K562 (cell line): ENCODE measurements around the gene SFR1. TPM values are rescaled to one million over a fixed set of nuclear protein-coding genes. Genes with fewer than 3 reads are reported as not detected.

ENCODE experiments used
- ADNP ChIP-seq: fragments of 200-800 bp; sonication (Bioruptor generic); IDR thresholded peaks from 2 replicates; pipeline ENCODE4 v1.6.1; 2016; ENCODE audit warnings: missing genetic modification characterization, missing compliant biosample characterization
- AFF1 ChIP-seq, 2 experiments: fragments of 450-650 bp; IDR thresholded peaks; 2 replicates each; pipeline ENCODE4 v1.6.1; 2018; ENCODE audit warnings: mild to moderate bottlenecking in 2 of 2, low read depth in 1 of 2; ENCODE audit not compliant: partially characterized antibody in 2 of 2
- CBFA2T2 ChIP-seq: fragments of 450-650 bp; conservative IDR thresholded peaks from 2 replicates; pipeline ENCODE4 v1.6.1; 2017; ENCODE audit warnings: mild to moderate bottlenecking
- EHMT2 ChIP-seq: fragments of 450-650 bp; IDR thresholded peaks from 2 replicates; pipeline ENCODE4 v1.6.1; 2018; ENCODE audit warnings: antibody characterized with exemption
- HNRNPH1 ChIP-seq: fragments of 200-400 bp; formaldehyde crosslinking; optimal IDR thresholded peaks from 2 replicates; pipeline ENCODE3; 2017; ENCODE audit warnings: low read depth, mild to moderate bottlenecking, low read length, moderate library complexity
- PATZ1 ChIP-seq: fragments of 250-450 bp; sonication (Bioruptor Pico); IDR thresholded peaks from 2 replicates; pipeline ENCODE4 v1.5.0; 2020; ENCODE audit warnings: mild to moderate bottlenecking, borderline replicate concordance
- RBM34 ChIP-seq: fragments of 200-400 bp; formaldehyde crosslinking; IDR thresholded peaks from 2 replicates; pipeline ENCODE4 v1.6.1; 2018; ENCODE audit warnings: low read length, borderline replicate concordance; ENCODE audit not compliant: insufficient read depth
- SP2 ChIP-seq: IDR thresholded peaks from 2 replicates; pipeline ENCODE4 v1.6.1; 2011; ENCODE audit warnings: mild to moderate bottlenecking, low read depth, low read length, moderate library complexity; ENCODE audit not compliant: poor library complexity, severe bottlenecking; ENCODE audit errors: extremely low read depth
- STAT6 ChIP-seq: sonication (generic); formaldehyde crosslinking; IDR thresholded peaks from 2 replicates; pipeline ENCODE4 v1.8.1; 2023; ENCODE audit warnings: mild to moderate bottlenecking, missing genetic modification reagents
- VEZF1 ChIP-seq: fragments of 200-800 bp; sonication (Bioruptor generic); IDR thresholded peaks from 2 replicates; pipeline ENCODE4 v1.6.1; 2017; ENCODE audit warnings: missing genetic modification characterization, missing compliant biosample characterization
- ZNF518B ChIP-seq: fragments of 250-450 bp; sonication (Bioruptor Pico); IDR thresholded peaks from 2 replicates; pipeline ENCODE4 v1.5.0; 2021; ENCODE audit warnings: mild to moderate bottlenecking, moderate library complexity
- polyA plus RNA-seq, 8 experiments: library from polyadenylated mRNA; depleted of rRNA in 4 of 8; stranded (reverse) in 5 of 8; unstranded in 3 of 8; fragments of >200 nt; fragmentation: Nextera tagmentation in 2 of 8; fragmentation: Illumina TruSeq in 1 of 8; extraction: Ambion mirVana in 2 of 8; extraction: Trizol in 1 of 8; gene quantifications; 2 replicates each; pipeline versions ENCODE4 v1.2.1 to v1.2.3, GENCODE V29; 2011 to 2014; ENCODE audit warnings: inconsistent platforms in 1 of 8, missing spikeins in 1 of 8
- total RNA-seq, 7 experiments: library from RNA; depleted of rRNA in 6 of 7; stranded (reverse); fragments of >200 nt in 6 of 7; fragmentation: Illumina TruSeq in 2 of 7; extraction: Trizol in 2 of 7; gene quantifications; 2 replicates each; pipeline versions ENCODE4 v1.2.1 to v1.2.3, GENCODE V29; 2011 to 2021; ENCODE audit warnings: low replicate concordance in 1 of 7

Gene SFR1
- total and polyA plus RNA-seq, 9 of the 15 experiments (the other 6 are each of a cell fraction or from before 2014, with no cell fraction given): 4.3 to 18.7 (median 9.1) TPM

GRCh38 chr10:104099941-104100340 is 22.0 kb upstream of the SFR1 start (continued):
- TF ChIP-seq SP2: no peak
- no peak for TF ChIP-seq ADNP (tag)
- no peak for TF ChIP-seq CBFA2T2
- no peak for TF ChIP-seq VEZF1 (CRISPR knock-in tag)
- TF ChIP-seq EHMT2: no peak
- no peak for TF ChIP-seq PATZ1 (CRISPR knock-in tag)
- TF ChIP-seq ZNF518B: no peak
- TF ChIP-seq RBM34: no peak
- TF ChIP-seq HNRNPH1: no peak
- no peak for TF ChIP-seq AFF1 (IDR thresholded peaks at IDR 0.05; ENCODE audit: low read depth in 1 of 2, partially characterized antibody in 2 of 2)
- no peak for TF ChIP-seq STAT6 (CRISPR knock-in tag)
